Measurements from ENCODE around the gene ITGA3.

DNA sequence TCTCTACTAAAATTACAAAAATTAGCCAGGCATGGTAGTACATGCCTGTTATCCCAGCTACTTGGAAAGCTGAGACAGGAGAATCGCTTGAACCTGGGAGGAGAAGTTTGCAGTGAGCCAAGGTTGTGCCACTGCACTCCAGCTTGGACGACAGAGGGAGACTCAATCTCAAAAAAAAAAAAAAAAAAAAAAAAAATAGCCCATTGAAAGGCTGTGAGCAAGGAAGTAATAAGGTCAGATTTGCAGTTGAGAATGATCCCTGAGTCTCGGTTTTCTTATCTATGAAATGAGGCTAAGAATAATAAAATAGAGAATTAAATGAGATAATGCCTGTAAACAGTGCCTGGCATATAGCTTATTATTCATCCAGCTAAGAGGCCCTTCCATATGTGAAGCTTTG, 37.9 kb downstream of the ITGA3 start:
- TF ChIP-seq, protein P1, sequence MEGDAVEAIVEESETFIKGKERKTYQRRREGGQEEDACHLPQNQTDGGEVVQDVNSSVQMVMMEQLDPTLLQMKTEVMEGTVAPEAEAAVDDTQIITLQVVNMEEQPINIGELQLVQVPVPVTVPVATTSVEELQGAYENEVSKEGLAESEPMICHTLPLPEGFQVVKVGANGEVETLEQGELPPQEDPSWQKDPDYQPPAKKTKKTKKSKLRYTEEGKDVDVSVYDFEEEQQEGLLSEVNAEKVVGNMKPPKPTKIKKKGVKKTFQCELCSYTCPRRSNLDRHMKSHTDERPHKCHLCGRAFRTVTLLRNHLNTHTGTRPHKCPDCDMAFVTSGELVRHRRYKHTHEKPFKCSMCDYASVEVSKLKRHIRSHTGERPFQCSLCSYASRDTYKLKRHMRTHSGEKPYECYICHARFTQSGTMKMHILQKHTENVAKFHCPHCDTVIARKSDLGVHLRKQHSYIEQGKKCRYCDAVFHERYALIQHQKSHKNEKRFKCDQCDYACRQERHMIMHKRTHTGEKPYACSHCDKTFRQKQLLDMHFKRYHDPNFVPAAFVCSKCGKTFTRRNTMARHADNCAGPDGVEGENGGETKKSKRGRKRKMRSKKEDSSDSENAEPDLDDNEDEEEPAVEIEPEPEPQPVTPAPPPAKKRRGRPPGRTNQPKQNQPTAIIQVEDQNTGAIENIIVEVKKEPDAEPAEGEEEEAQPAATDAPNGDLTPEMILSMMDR (IDR thresholded peaks at IDR 0.05; ENCODE audit: poor library complexity) = no peak
- TF ChIP-seq EZH2 (IDR thresholded peaks at IDR 0.05; ENCODE audit: borderline replicate concordance) (no peak), EZH2phosphoT487 (IDR thresholded peaks at IDR 0.05; ENCODE audit: low read depth, severe bottlenecking, unreplicated experiment) (no peak)

All from hepatocyte (in vitro differentiated cells).